Liver (tissue), 9 donors: ENCODE measurements around the gene CHRNA4. TPM values are rescaled to one million over a fixed set of nuclear protein-coding genes. Genes with fewer than 3 reads are reported as not detected.

Experiments
- DNase-seq: peaks from one replicate; pipeline ENCODE4 v3.0.0-alpha.2; 2017; ENCODE audit warnings: low spot score
- H3K27ac ChIP-seq, 2 donors: one replicate each; pipeline ENCODE4 v1.7.0; 2013; ENCODE audit warnings: inconsistent platforms in 2 of 2, low read length in 2 of 2, control low read depth in 1 of 2, low read depth in 1 of 2, mild to moderate bottlenecking in 1 of 2
- H3K27me3 ChIP-seq, 4 donors: one replicate each; pipeline versions ENCODE4 v1.6.1 to v1.7.0; 2013; ENCODE audit warnings: low read length in 3 of 4, inconsistent platforms in 1 of 4, mild to moderate bottlenecking in 1 of 4, moderate library complexity in 1 of 4; ENCODE audit not compliant: control insufficient read depth in 4 of 4, insufficient read depth in 4 of 4
- H3K36me3 ChIP-seq, 4 donors: one replicate each; pipeline versions ENCODE4 v1.6.1 to v1.7.0; 2013; ENCODE audit warnings: low read length in 3 of 4, mild to moderate bottlenecking in 3 of 4, low read depth in 1 of 4, moderate library complexity in 1 of 4; ENCODE audit not compliant: control insufficient read depth in 4 of 4, insufficient read depth in 3 of 4
- H3K4me1 ChIP-seq, 4 donors: one replicate each; pipeline versions ENCODE4 v1.6.1 to v1.7.0; 2013; ENCODE audit warnings: low read length in 3 of 4, mild to moderate bottlenecking in 3 of 4, moderate library complexity in 1 of 4; ENCODE audit not compliant: control insufficient read depth in 4 of 4, insufficient read depth in 4 of 4
- H3K4me3 ChIP-seq, 3 donors: one replicate each; pipeline versions ENCODE4 v1.6.1 to v1.7.0; 2013; ENCODE audit warnings: low read length in 3 of 3, control low read depth in 1 of 3, low read depth in 1 of 3, mild to moderate bottlenecking in 1 of 3
- H3K9ac ChIP-seq, 2 donors: one replicate each; pipeline ENCODE4 v1.7.0; 2013; ENCODE audit warnings: low read length in 2 of 2, mild to moderate bottlenecking in 2 of 2, moderate library complexity in 2 of 2, control low read depth in 1 of 2, low read depth in 1 of 2
- H3K9me3 ChIP-seq, 4 donors: one replicate each; pipeline versions ENCODE4 v1.6.1 to v1.7.0; 2013; ENCODE audit warnings: low read length in 3 of 4; ENCODE audit not compliant: control insufficient read depth in 4 of 4
- CTCF ChIP-seq: fragments of 150-350 bp; IDR thresholded peaks from 2 replicates; pipeline ENCODE4 v1.5.1; 2017; ENCODE audit warnings: improper control_type of control experiment, low read depth, low read length; ENCODE audit not compliant: missing input control
- EGR1 ChIP-seq, 2 donors: IDR thresholded peaks; 2 replicates each; pipeline ENCODE4 v1.6.1; 2016 to 2018; ENCODE audit warnings: antibody characterized with exemption in 2 of 2, low read depth in 2 of 2
- FOXA1 ChIP-seq: IDR thresholded peaks from 2 replicates; pipeline ENCODE4 v1.6.1; 2016; ENCODE audit warnings: antibody characterized with exemption
- FOXA2 ChIP-seq: IDR thresholded peaks from 2 replicates; pipeline ENCODE4 v1.6.1; 2016; ENCODE audit warnings: antibody characterized with exemption
- GABPA ChIP-seq, 2 donors: IDR thresholded peaks in 1 of 2; conservative IDR thresholded peaks in 1 of 2; 2 replicates each; pipeline ENCODE4 v1.6.1; 2016; ENCODE audit warnings: antibody characterized with exemption in 2 of 2, mild to moderate bottlenecking in 1 of 2, moderate library complexity in 1 of 2
- HNF4A ChIP-seq, 2 donors: conservative IDR thresholded peaks; 2 replicates each; pipeline ENCODE4 v1.6.1; 2016; ENCODE audit warnings: antibody characterized with exemption in 2 of 2, mild to moderate bottlenecking in 2 of 2
- HNF4G ChIP-seq: IDR thresholded peaks from 2 replicates; pipeline ENCODE4 v1.6.1; 2016; ENCODE audit warnings: antibody characterized with exemption
- JUND ChIP-seq, 2 donors: IDR thresholded peaks; 2 replicates each; pipeline ENCODE4 v1.6.1; 2016; ENCODE audit warnings: antibody characterized with exemption in 2 of 2
- MAX ChIP-seq: IDR thresholded peaks from 2 replicates; pipeline ENCODE4 v1.6.1; 2016; ENCODE audit warnings: antibody characterized with exemption
- NR2F2 ChIP-seq: IDR thresholded peaks from 2 replicates; pipeline ENCODE4 v1.6.1; 2016; ENCODE audit warnings: antibody characterized with exemption
- RAD21 ChIP-seq, 2 donors: IDR thresholded peaks; 2 replicates each; pipeline ENCODE4 v1.6.1; 2016; ENCODE audit warnings: antibody characterized with exemption in 2 of 2, mild to moderate bottlenecking in 2 of 2
- REST ChIP-seq: IDR thresholded peaks from 2 replicates; pipeline ENCODE4 v1.6.1; 2016; ENCODE audit warnings: antibody characterized with exemption, mild to moderate bottlenecking
- RXRA ChIP-seq, 2 donors: IDR thresholded peaks; 2 replicates each; pipeline ENCODE4 v1.6.1; 2017 to 2018; ENCODE audit warnings: antibody characterized with exemption in 2 of 2, mild to moderate bottlenecking in 1 of 2
- SP1 ChIP-seq: IDR thresholded peaks from 2 replicates; pipeline ENCODE4 v1.6.1; 2018; ENCODE audit warnings: antibody characterized with exemption, mild to moderate bottlenecking
- TAF1 ChIP-seq: conservative IDR thresholded peaks from 2 replicates; pipeline ENCODE4 v1.6.1; 2016; ENCODE audit warnings: antibody characterized with exemption, mild to moderate bottlenecking
- YY1 ChIP-seq: IDR thresholded peaks from 2 replicates; pipeline ENCODE4 v1.6.1; 2016; ENCODE audit warnings: antibody characterized with exemption, mild to moderate bottlenecking
- ZBTB33 ChIP-seq: IDR thresholded peaks from 2 replicates; pipeline ENCODE4 v1.6.1; 2016; ENCODE audit warnings: antibody characterized with exemption
- WGBS: extraction: QIAGEN DNeasy Blood & Tissue Kit; methylation state at CpG from one replicate; pipeline ENCODE4 v1.1.7; 2013; 5-methylcytosine and 5-hydroxymethylcytosine counted together
- polyA plus RNA-seq, 2 donors: library from polyadenylated mRNA; stranded (reverse) in 1 of 2; unstranded in 1 of 2; fragments of 200-250 nt in 1 of 2; fragments of >200 nt in 1 of 2; fragmentation: Nextera tagmentation in 1 of 2; extraction: Ambion mirVana in 1 of 2; gene quantifications; one replicate each; pipeline versions ENCODE4 v1.2.1 to v1.2.3, GENCODE V29; 2013 to 2015
- total RNA-seq, 2 donors: library from RNA; depleted of rRNA; stranded (reverse); fragments of >200 nt; gene quantifications; one replicate each; pipeline ENCODE4 v1.2.3, GENCODE V29; 2014
- TF ChIP-seq, protein P1 (sequence below): IDR thresholded peaks from 2 replicates; pipeline ENCODE4 v1.6.1; 2016; ENCODE audit warnings: antibody characterized with exemption
- donor health status: healthy.
- donor health status: healthy.
- donor health status: healthy.
- donor health status: healthy.
- donor health status: healthy.

CHRNA4 gene
- total and polyA plus RNA-seq, 4 donors: 3.2 to 23.3 (median 6.4) TPM; not detected in 1

DNA sequence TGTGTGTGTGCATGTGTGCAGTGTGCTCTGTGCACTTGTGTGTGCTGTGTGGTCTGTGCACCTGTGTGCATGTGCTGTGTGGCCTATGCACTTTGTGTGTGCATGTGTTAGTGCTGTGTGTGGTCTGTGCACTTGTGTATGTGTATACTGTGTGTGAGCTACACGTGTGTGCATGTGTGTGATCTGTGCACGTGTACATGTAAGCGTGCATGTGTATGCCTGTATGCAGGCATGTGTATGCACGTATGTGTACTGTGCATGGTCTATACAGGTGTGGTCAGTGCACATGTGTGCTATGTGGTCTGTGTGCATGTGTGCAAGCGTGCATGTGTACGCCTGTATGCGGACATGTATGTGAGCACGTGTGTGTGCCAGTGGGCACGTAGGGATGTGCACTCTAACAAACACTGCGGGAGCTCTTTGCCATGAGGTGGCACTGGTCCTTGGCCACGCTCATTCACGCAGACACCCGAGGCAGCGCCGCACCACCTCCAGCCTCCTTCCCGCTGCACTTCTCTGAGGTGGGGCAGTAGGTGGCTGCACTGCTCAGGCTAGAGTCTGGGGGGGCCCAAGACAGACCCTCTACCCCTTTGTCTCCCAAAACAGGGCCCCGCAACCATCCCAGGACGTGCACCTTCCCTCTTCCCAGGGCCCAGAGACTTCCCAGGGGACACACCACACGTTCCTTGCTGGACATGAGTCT, 42.4 kb upstream of the CHRNA4 start:
- no peaks in the 10 kb centered on the region for H3K4me1 ChIP-seq
- H3K4me3 ChIP-seq: no peak overlapping the region
- 78% methylated on average over 19 of the region's 19 CpGs for WGBS
- H3K27ac ChIP-seq: no peak overlapping the region
- TF ChIP-seq MAX: no peak
- TF ChIP-seq, protein P1, sequence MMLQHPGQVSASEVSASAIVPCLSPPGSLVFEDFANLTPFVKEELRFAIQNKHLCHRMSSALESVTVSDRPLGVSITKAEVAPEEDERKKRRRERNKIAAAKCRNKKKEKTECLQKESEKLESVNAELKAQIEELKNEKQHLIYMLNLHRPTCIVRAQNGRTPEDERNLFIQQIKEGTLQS: no peak
- TF ChIP-seq NR2F2: no peak
- no peak for TF ChIP-seq REST
- no peak for TF ChIP-seq RXRA (IDR thresholded peaks at IDR 0.05)
- no peak for TF ChIP-seq FOXA1
- TF ChIP-seq TAF1: no peak
- no peak for TF ChIP-seq YY1
- TF ChIP-seq FOXA2: no peak
- peaks cover 0 to 3% (median 0%) of the 10 kb centered on the region in 4 donors for H3K27me3 ChIP-seq
- no peak for DNase-seq
- H3K36me3 ChIP-seq: no peaks in the 10 kb centered on the region
- no peaks in the 10 kb centered on the region for H3K9me3 ChIP-seq
- no peak overlapping the region for H3K9ac ChIP-seq

GRCh38 chr20:63402860-63403220, 41.7 kb upstream of the CHRNA4 start:
- no peak overlapping the region for H3K9ac ChIP-seq
- H3K4me3 ChIP-seq: no peak overlapping the region
- WGBS: 49% methylated on average over 9 of the region's 9 CpGs
- H3K4me1 ChIP-seq: no peaks in the 10 kb centered on the region
- no peak for TF ChIP-seq JUND (IDR thresholded peaks at IDR 0.05)
- no peak for TF ChIP-seq REST
- no peak for TF ChIP-seq NR2F2
- no peak for TF ChIP-seq CTCF
- TF ChIP-seq EGR1 (IDR thresholded peaks at IDR 0.05; ENCODE audit: low read depth in 2 of 2): no peak
- TF ChIP-seq GABPA (IDR thresholded peaks at IDR 0.05 in 1 of 2, conservative IDR thresholded peaks at IDR 0.05 in 1 of 2): no peak
- no peak for TF ChIP-seq ZBTB33
- TF ChIP-seq FOXA1: no peak
- TF ChIP-seq RAD21 (IDR thresholded peaks at IDR 0.05): no peak
- TF ChIP-seq SP1: no peak
- TF ChIP-seq RXRA (IDR thresholded peaks at IDR 0.05): no peak
- no peak for TF ChIP-seq HNF4G
- no peak for TF ChIP-seq MAX
- TF ChIP-seq YY1: no peak
- TF ChIP-seq, protein P1: no peak
- TF ChIP-seq HNF4A (conservative IDR thresholded peaks at IDR 0.05): no peak
- no peak for TF ChIP-seq TAF1
- no peak for TF ChIP-seq FOXA2
- no peaks in the 10 kb centered on the region for H3K36me3 ChIP-seq
- H3K27me3 ChIP-seq: peaks cover 0 to 3% (median 0%) of the 10 kb centered on the region in 4 donors
- no peak for DNase-seq
- no peaks in the 10 kb centered on the region for H3K9me3 ChIP-seq
- H3K27ac ChIP-seq: no peak overlapping the region
